K562 (cell line): ENCODE data around the gene ARL8A. TPM values are rescaled to one million over a fixed set of nuclear protein-coding genes. Genes with fewer than 3 reads are reported as not detected.

ENCODE experiments used
- ATAC-seq: fragments of 200-7000 bp; cut with Tn5 transposase; 3 replicates; pipeline ENCODE4 v1.9.1; 2020; ENCODE audit warnings: moderate library complexity
- BruUV-seq: library from RNA; stranded (reverse); fragments of 400-500 nt; replicated peaks from 2 replicates; lab custom pipeline; 2021; lab: Mats Ljungman, UMichigan
- CTCF ChIA-PET: fragments of 300-600 bp; formaldehyde crosslinking; extraction: SDS; loops from one replicate; lab custom pipeline; 2021; ENCODE audit warnings: low intra/inter-chr PET ratio; lab: Yijun Ruan, JAX
- POLR2A ChIA-PET: fragments of 300-600, 350-650 bp; sonication (Branson Sonifier 250); formaldehyde crosslinking; extraction: SDS; loops from one replicate; lab custom pipeline; 2021; ENCODE audit warnings: antibody characterized with exemption, inconsistent platforms; lab: Yijun Ruan, JAX
- DNase-seq, 4 experiments: peaks; one replicate each; pipeline versions ENCODE4 v3.0.0 to v3.0.0-alpha.2; 2011 to 2018; ENCODE audit warnings: low spot score in 3 of 4, mixed read lengths in 3 of 4; ENCODE audit errors: extremely low read depth in 1 of 4
- FAIRE-seq: peaks from 2 replicates; lab custom pipeline; 2011; peaks lifted over from hg19 to GRCh38; lab: Jason Lieb, UNC
- H2AFZ ChIP-seq: 2 replicates; pipeline ENCODE4 v1.6.0; 2011; ENCODE audit warnings: low read depth, low read length, control low read depth, inconsistent platforms
- H3K27ac ChIP-seq: fragments of 200-600 bp; 3 replicates; pipeline ENCODE4 v1.8.0; 2011; ENCODE audit warnings: low read depth, mild to moderate bottlenecking, control low read depth, inconsistent platforms, low read length, moderate library complexity, mixed read lengths; ENCODE audit errors: extremely low read depth
- H3K27me3 ChIP-seq, 2 experiments: fragments of 300-600 bp in 1 of 2; 2 replicates in 1 of 2; 3 replicates in 1 of 2; pipeline versions ENCODE4 v1.6.0 to v1.8.0; 2011; ENCODE audit warnings: inconsistent platforms in 2 of 2, low read length in 2 of 2, mild to moderate bottlenecking in 1 of 2, mixed read lengths in 1 of 2, moderate library complexity in 1 of 2; ENCODE audit not compliant: control insufficient read depth in 2 of 2, insufficient read depth in 2 of 2
- H3K36me3 ChIP-seq: fragments of 300-600 bp; 3 replicates; pipeline ENCODE4 v1.8.0; 2011; ENCODE audit warnings: mild to moderate bottlenecking, low read length, inconsistent platforms; ENCODE audit not compliant: control insufficient read depth, insufficient read depth
- H3K4me1 ChIP-seq, 2 experiments: fragments of 200-600 bp in 1 of 2; replicated peaks in 1 of 2; 2 replicates in 1 of 2; 3 replicates in 1 of 2; pipeline versions ENCODE4 v1.5.1 to v1.8.0; 2011; ENCODE audit warnings: inconsistent platforms in 2 of 2, low read length in 2 of 2, mild to moderate bottlenecking in 1 of 2, mixed read lengths in 1 of 2, moderate library complexity in 1 of 2; ENCODE audit not compliant: control insufficient read depth in 2 of 2, insufficient read depth in 2 of 2
- H3K4me2 ChIP-seq: 2 replicates; pipeline ENCODE4 v1.6.1; 2011; ENCODE audit warnings: low read length, control low read depth, inconsistent platforms, mixed read lengths; ENCODE audit not compliant: insufficient read depth
- H3K4me3 ChIP-seq: fragments of 200-600 bp; sonication (generic), shearing (Covaris generic); 2 replicates; pipeline ENCODE4 v1.5.1; 2016; ENCODE audit warnings: control low read depth, inconsistent platforms
- H3K79me2 ChIP-seq: fragments of 200-600 bp; 3 replicates; pipeline ENCODE4 v1.8.0; 2011; ENCODE audit warnings: low read length, inconsistent platforms; ENCODE audit not compliant: control insufficient read depth, insufficient read depth
- H3K9ac ChIP-seq, 2 experiments: 2 replicates each; pipeline versions ENCODE4 v1.6.0 to v1.6.1; 2011; ENCODE audit warnings: low read depth in 2 of 2, low read length in 2 of 2, control low read depth in 1 of 2, inconsistent platforms in 1 of 2, mild to moderate bottlenecking in 1 of 2, mixed read lengths in 1 of 2; ENCODE audit not compliant: insufficient read depth in 1 of 2
- H3K9me1 ChIP-seq: one replicate; pipeline ENCODE4 v1.6.0; 2011; ENCODE audit warnings: inconsistent platforms, mild to moderate bottlenecking, low read length, moderate library complexity; ENCODE audit not compliant: control insufficient read depth, insufficient read depth
- H3K9me3 ChIP-seq: replicated peaks from 2 replicates; pipeline ENCODE4 v1.5.1; 2011; ENCODE audit warnings: low read depth, low read length, inconsistent platforms; ENCODE audit not compliant: control insufficient read depth, insufficient read depth
- H4K20me1 ChIP-seq: replicated peaks from 2 replicates; pipeline ENCODE4 v1.6.1; 2011; ENCODE audit warnings: low read length, inconsistent platforms, mixed read lengths; ENCODE audit not compliant: control insufficient read depth, insufficient read depth
- ATF3 ChIP-seq, 2 experiments: fragments of 450-650 bp in 1 of 2; sonication (generic) in 1 of 2; formaldehyde crosslinking in 1 of 2; IDR thresholded peaks in 1 of 2; conservative IDR thresholded peaks in 1 of 2; 2 replicates each; pipeline versions ENCODE4 v1.6.1 to v1.8.1; 2016 to 2023; ENCODE audit warnings: mild to moderate bottlenecking in 2 of 2, moderate library complexity in 2 of 2, inconsistent platforms in 1 of 2, missing genetic modification reagents in 1 of 2
- BHLHE40 ChIP-seq: IDR thresholded peaks from 2 replicates; pipeline ENCODE4 v1.6.1; 2011; ENCODE audit warnings: low read length, improper control_type of control experiment
- BRF1 ChIP-seq: IDR thresholded peaks from 3 replicates; pipeline ENCODE4 v1.6.1; 2011; ENCODE audit warnings: borderline replicate concordance, mild to moderate bottlenecking; ENCODE audit not compliant: insufficient read length; ENCODE audit errors: extremely low read depth
- CTBP1 ChIP-seq: fragments of 450-650 bp; IDR thresholded peaks from 2 replicates; pipeline ENCODE4 v1.6.1; 2016; ENCODE audit warnings: borderline replicate concordance
- E2F3 ChIP-seq: fragments of 250-450 bp; sonication (Bioruptor Pico); IDR thresholded peaks from 2 replicates; pipeline ENCODE4 v1.4.0; 2020; ENCODE audit warnings: mild to moderate bottlenecking
- HDAC2 ChIP-seq: fragments of 450-650 bp; IDR thresholded peaks from 2 replicates; pipeline ENCODE4 v1.6.1; 2016; ENCODE audit warnings: mild to moderate bottlenecking
- KAT7 ChIP-seq: sonication (generic); formaldehyde crosslinking; IDR thresholded peaks from 2 replicates; pipeline ENCODE4 v1.8.0; 2022; ENCODE audit warnings: missing genetic modification reagents, mild to moderate bottlenecking, borderline replicate concordance
- OTX1 ChIP-seq: fragments of 450-650 bp; formaldehyde crosslinking; IDR thresholded peaks from 2 replicates; pipeline ENCODE4 v1.4.0; 2022; ENCODE audit warnings: mild to moderate bottlenecking
- RUNX1 ChIP-seq: sonication (generic); IDR thresholded peaks from 2 replicates; pipeline ENCODE4 v1.6.1; 2016; ENCODE audit warnings: antibody characterized with exemption, low read depth
- STAT6 ChIP-seq: sonication (generic); formaldehyde crosslinking; IDR thresholded peaks from 2 replicates; pipeline ENCODE4 v1.8.1; 2023; ENCODE audit warnings: mild to moderate bottlenecking, missing genetic modification reagents
- TCF3 ChIP-seq: sonication (generic); formaldehyde crosslinking; IDR thresholded peaks from 2 replicates; pipeline ENCODE4 v1.4.0; 2020; ENCODE audit warnings: mild to moderate bottlenecking, missing genetic modification reagents
- TEAD1 ChIP-seq, 2 experiments: fragments of 450-650 bp in 1 of 2; sonication (generic) in 1 of 2; formaldehyde crosslinking; IDR thresholded peaks; 2 replicates each; pipeline versions ENCODE4 v1.4.0 to v1.8.0; 2020 to 2022; ENCODE audit warnings: mild to moderate bottlenecking in 2 of 2, missing genetic modification reagents in 1 of 2
- YY1 ChIP-seq, 3 experiments: IDR thresholded peaks; 2 replicates each; pipeline ENCODE4 v1.6.1; 2011; ENCODE audit warnings: low read length in 2 of 3, mild to moderate bottlenecking in 2 of 3, moderate library complexity in 2 of 3, borderline replicate concordance in 1 of 3, control low read depth in 1 of 3, low read depth in 1 of 3; ENCODE audit not compliant: insufficient read depth in 3 of 3, insufficient replicate concordance in 2 of 3, control insufficient read depth in 1 of 3, insufficient read length in 1 of 3; ENCODE audit errors: extremely low read depth in 1 of 3
- ZBTB26 ChIP-seq: fragments of 450-650 bp; formaldehyde crosslinking; IDR thresholded peaks from 2 replicates; pipeline ENCODE4 v1.4.0; 2022; ENCODE audit warnings: missing genetic modification characterization
- ZNF124 ChIP-seq: sonication (generic); formaldehyde crosslinking; IDR thresholded peaks from 2 replicates; pipeline ENCODE4 v1.8.1; 2022; ENCODE audit warnings: missing genetic modification reagents
- ZNF780A ChIP-seq: fragments of 250-450 bp; sonication (Bioruptor Pico); IDR thresholded peaks from 2 replicates; pipeline ENCODE4 v1.5.0; 2021; ENCODE audit warnings: mild to moderate bottlenecking
- WGBS: fragments of 100-300 bp; shearing (Covaris generic); methylation state at CpG from one replicate; pipeline ENCODE4 v1.1.6; 2016; ENCODE audit warnings: low coverage, mixed read lengths; ENCODE audit not compliant: insufficient coverage; ENCODE audit errors: missing lambda C conversion rate; 5-methylcytosine and 5-hydroxymethylcytosine counted together
- in situ Hi-C: fragments of 300-500 bp; cut with MboI; formaldehyde crosslinking; loops from 4 replicates; pipeline ENCODE4 v1.15.0; 2018; ENCODE audit warnings: inconsistent platforms, mixed read lengths
- intact Hi-C: fragments of 100-400 bp; cut with micrococcal nuclease; formaldehyde crosslinking; loops from 2 replicates; pipeline ENCODE4 v1.14.2; 2022
- polyA plus RNA-seq, 8 experiments: library from polyadenylated mRNA; depleted of rRNA in 4 of 8; stranded (reverse) in 5 of 8; unstranded in 3 of 8; fragments of >200 nt; fragmentation: Nextera tagmentation in 2 of 8; fragmentation: Illumina TruSeq in 1 of 8; extraction: Ambion mirVana in 2 of 8; extraction: Trizol in 1 of 8; gene quantifications; 2 replicates each; pipeline versions ENCODE4 v1.2.1 to v1.2.3, GENCODE V29; 2011 to 2014; ENCODE audit warnings: inconsistent platforms in 1 of 8, missing spikeins in 1 of 8
- total RNA-seq, 7 experiments: library from RNA; depleted of rRNA in 6 of 7; stranded (reverse); fragments of >200 nt in 6 of 7; fragmentation: Illumina TruSeq in 2 of 7; extraction: Trizol in 2 of 7; gene quantifications; 2 replicates each; pipeline versions ENCODE4 v1.2.1 to v1.2.3, GENCODE V29; 2011 to 2021; ENCODE audit warnings: low replicate concordance in 1 of 7

Gene ARL8A
- total and polyA plus RNA-seq, 9 of the 15 experiments (the other 6 are each of a cell fraction or from before 2014, with no cell fraction given), result 0.17 to 27.3 (median 15.6) TPM

GRCh38 chr1:202143011-202143767 is 1.3 kb downstream of the ARL8A start:
- Histone ChIP-seq H3K27ac (peak overlapping the region; percentile 73), H3K4me2 (peak overlapping the region; percentile 84), H3K36me3 (peaks cover 26% of the 10 kb centered on the region; the same call in 2 of the 3 replicates), H3K4me3 (peak overlapping the region; percentile 80), H3K9ac (peak overlapping the region; percentile 76 to 97), H3K9me3 (no peaks in the 10 kb centered on the region), H4K20me1 (peaks cover 7% of the 10 kb centered on the region), H3K4me1 (peaks cover 19 to 28% of the 10 kb centered on the region in 2 experiments; a peak in 4 of 5 replicates), H3K9me1 (peaks cover 4% of the 10 kb centered on the region), H3K27me3 (no peaks in the 10 kb centered on the region), H2AFZ (peak overlapping the region; percentile 96), H3K79me2 (peaks cover 30% of the 10 kb centered on the region)
- FAIRE-seq (no peak), ATAC-seq (peak; percentile 45), DNase-seq (peak in 2 of 4 experiments; percentile 52 to 58)
- intact Hi-C loops (no loop called here), in situ Hi-C loops (no loop called here)
- WGBS, result 33% methylated on average over 17 of the region's 17 CpGs
- BruUV-seq, result TSS peak; percentile 39
- CTCF ChIA-PET, result no interaction called here
- POLR2A ChIA-PET, result interaction anchor here (0.6 to 8.9 kb wide), 14 partner anchors 8 to 667 kb away, joined by 3 to 49 read pairs (median 4); no protein-coding TSS in a partner anchor
- TF ChIP-seq CTBP1, result no peak
- TF ChIP-seq YY1 (IDR thresholded peaks at IDR 0.05; ENCODE audit: borderline replicate concordance in 1 of 3, control insufficient read depth in 1 of 3, extremely low read depth in 1 of 3, insufficient read depth in 3 of 3, insufficient read length in 1 of 3, insufficient replicate concordance in 2 of 3, low read depth in 1 of 3, low read length in 2 of 3), result peak; percentile 43 to 88 (median 73)
- no peak for TF ChIP-seq BRF1
- TF ChIP-seq BHLHE40, result no peak
- peak; percentile 3; the same call in 1 of the 2 replicates for TF ChIP-seq KAT7
- TF ChIP-seq ATF3 (IDR thresholded peaks at IDR 0.05), result no peak
- TF ChIP-seq ATF3 (CRISPR knock-in tag; conservative IDR thresholded peaks at IDR 0.05), result no peak
- TF ChIP-seq HDAC2, result no peak
- TF ChIP-seq ZNF780A (CRISPR knock-in tag), result no peak
- no peak for TF ChIP-seq STAT6 (CRISPR knock-in tag)
- no peak for TF ChIP-seq RUNX1
- no peak for TF ChIP-seq ZNF124 (CRISPR knock-in tag)
- TF ChIP-seq TEAD1 (CRISPR knock-in tag; IDR thresholded peaks at IDR 0.05), result 0 out of 4 replicates have a peak, but pooled peaks of 1 of the 2 experiments have one; percentile 9
- no peak for TF ChIP-seq E2F3 (CRISPR knock-in tag)
- TF ChIP-seq ZBTB26, result no peak
- TF ChIP-seq TCF3, result peak; percentile 19; the same call in 1 of the 2 replicates
- TF ChIP-seq OTX1, result no peak
